Trophoblast cell (in vitro differentiated cells and primary cell): ENCODE measurements around the gene PELO.

Experiments
- DNase-seq, 2 donors: peaks; one replicate each; pipeline ENCODE4 v3.0.0-alpha.2; 2016
- H2AFZ ChIP-seq: 2 replicates; pipeline ENCODE4 v1.6.1; 2013; ENCODE audit warnings: low read length, moderate library complexity, mild to moderate bottlenecking; ENCODE audit not compliant: insufficient read depth, poor library complexity
- H2AK5ac ChIP-seq: 2 replicates; pipeline ENCODE4 v1.6.1; 2013; ENCODE audit warnings: mild to moderate bottlenecking, low read length
- H2BK120ac ChIP-seq: 2 replicates; pipeline ENCODE4 v1.6.1; 2013; ENCODE audit warnings: low read length, mild to moderate bottlenecking, moderate library complexity; ENCODE audit not compliant: insufficient read depth, poor library complexity
- H2BK12ac ChIP-seq: 2 replicates; pipeline ENCODE4 v1.6.1; 2013; ENCODE audit warnings: mild to moderate bottlenecking, low read length, moderate library complexity
- H2BK5ac ChIP-seq: 2 replicates; pipeline ENCODE4 v1.6.1; 2013; ENCODE audit warnings: low read length, low read depth, moderate library complexity, mild to moderate bottlenecking; ENCODE audit not compliant: poor library complexity
- H3K14ac ChIP-seq: 2 replicates; pipeline ENCODE4 v1.6.1; 2013; ENCODE audit warnings: mild to moderate bottlenecking, low read length
- H3K18ac ChIP-seq: 2 replicates; pipeline ENCODE4 v1.6.1; 2013; ENCODE audit warnings: mild to moderate bottlenecking, low read length
- H3K23ac ChIP-seq: 2 replicates; pipeline ENCODE4 v1.6.1; 2013; ENCODE audit warnings: low read length
- H3K27ac ChIP-seq: 2 replicates; pipeline ENCODE4 v1.5.1; 2013; ENCODE audit warnings: low read depth, mild to moderate bottlenecking, inconsistent platforms, low read length, moderate library complexity
- H3K27me3 ChIP-seq: 2 replicates; pipeline ENCODE4 v1.6.1; 2013; ENCODE audit warnings: inconsistent platforms, mild to moderate bottlenecking, low read length, moderate library complexity; ENCODE audit not compliant: insufficient read depth
- H3K36me3 ChIP-seq, 2 experiments: 1 replicate in 1 of 2; 2 replicates in 1 of 2; pipeline ENCODE4 v1.6.1; 2013; ENCODE audit warnings: low read length in 2 of 2, mild to moderate bottlenecking in 2 of 2, moderate library complexity in 1 of 2; ENCODE audit not compliant: insufficient read depth in 2 of 2, control insufficient read depth in 1 of 2
- H3K4ac ChIP-seq: 2 replicates; pipeline ENCODE4 v1.6.1; 2013; ENCODE audit warnings: low read depth, mild to moderate bottlenecking, low read length, moderate library complexity
- H3K4me1 ChIP-seq, 2 experiments: 1 replicate in 1 of 2; 2 replicates in 1 of 2; pipeline ENCODE4 v1.6.1; 2013; ENCODE audit warnings: low read length in 2 of 2, mild to moderate bottlenecking in 2 of 2, moderate library complexity in 1 of 2; ENCODE audit not compliant: insufficient read depth in 2 of 2, control insufficient read depth in 1 of 2
- H3K4me2 ChIP-seq: 2 replicates; pipeline ENCODE4 v1.6.1; 2013; ENCODE audit warnings: inconsistent platforms, mild to moderate bottlenecking, low read length, moderate library complexity
- H3K4me3 ChIP-seq: 2 replicates; pipeline ENCODE4 v1.5.1; 2013; ENCODE audit warnings: mild to moderate bottlenecking, low read depth, low read length, inconsistent platforms
- H3K79me1 ChIP-seq: one replicate; pipeline ENCODE4 v1.6.1; 2013; ENCODE audit warnings: low read length
- H3K79me2 ChIP-seq: 2 replicates; pipeline ENCODE4 v1.6.1; 2013; ENCODE audit warnings: low read length, mild to moderate bottlenecking; ENCODE audit not compliant: control insufficient read depth, insufficient read depth, poor library complexity
- H3K9ac ChIP-seq: 2 replicates; pipeline ENCODE4 v1.6.1; 2013; ENCODE audit warnings: mild to moderate bottlenecking, low read length
- H3K9me3 ChIP-seq: 2 replicates; pipeline ENCODE4 v1.6.1; 2013; ENCODE audit warnings: low read depth, mild to moderate bottlenecking, control low read depth, inconsistent platforms, low read length; ENCODE audit not compliant: insufficient read depth
- H4K12ac ChIP-seq: 2 replicates; pipeline ENCODE4 v1.6.1; 2013; ENCODE audit warnings: low read depth, mild to moderate bottlenecking, low read length, moderate library complexity
- H4K8ac ChIP-seq: 2 replicates; pipeline ENCODE4 v1.6.1; 2013; ENCODE audit warnings: low read depth, mild to moderate bottlenecking, low read length, moderate library complexity
- H4K91ac ChIP-seq: one replicate; pipeline ENCODE4 v1.6.1; 2013; ENCODE audit warnings: low read depth, mild to moderate bottlenecking, low read length, moderate library complexity
- WGBS: extraction: QIAGEN DNeasy Blood & Tissue Kit; methylation state at CpG from one replicate; pipeline ENCODE4 v1.1.7; 2013; ENCODE audit warnings: missing lambda C conversion rate; ENCODE audit not compliant: insufficient read length, insufficient coverage; ENCODE audit errors: extremely low coverage; 5-methylcytosine and 5-hydroxymethylcytosine counted together

Gene PELO

GRCh38 chr5:52799358-52799982 is 11.8 kb downstream of the PELO start:
- no peaks in the 10 kb centered on the region for H3K27me3 ChIP-seq
- peak overlapping the region; percentile 50 for H3K9ac ChIP-seq
- peak overlapping the region; percentile 82 for H3K27ac ChIP-seq
- no peak overlapping the region for H4K12ac ChIP-seq
- H3K23ac ChIP-seq, result no peak overlapping the region
- H3K79me1 ChIP-seq, result peaks cover 17% of the 10 kb centered on the region
- peak overlapping the region; percentile 68 for H3K4me3 ChIP-seq
- H2AFZ ChIP-seq, result peak overlapping the region; percentile 18
- DNase-seq, result peak; percentile 52 to 69
- peak overlapping the region; percentile 79 for H4K91ac ChIP-seq
- H3K4me1 ChIP-seq, result peaks cover 3 to 11% of the 10 kb centered on the region in 2 experiments
- no peak overlapping the region for H2AK5ac ChIP-seq
- H3K79me2 ChIP-seq, result peaks cover 9% of the 10 kb centered on the region
- peaks cover 3 to 4% of the 10 kb centered on the region in 2 experiments for H3K36me3 ChIP-seq
- WGBS, result no CpG with 5 or more reads among the region's 19 CpGs
- no peak overlapping the region for H3K4ac ChIP-seq
- H2BK120ac ChIP-seq, result peak overlapping the region; percentile 18
- peak overlapping the region; percentile 63 for H4K8ac ChIP-seq
- H3K14ac ChIP-seq, result peak overlapping the region; percentile 26
- peak overlapping the region; percentile 90 for H3K4me2 ChIP-seq
- peak overlapping the region; percentile 78 for H2BK5ac ChIP-seq
- no peak overlapping the region for H3K18ac ChIP-seq
- peak overlapping the region; percentile 27 for H2BK12ac ChIP-seq
- H3K9me3 ChIP-seq, result no peaks in the 10 kb centered on the region

DNA sequence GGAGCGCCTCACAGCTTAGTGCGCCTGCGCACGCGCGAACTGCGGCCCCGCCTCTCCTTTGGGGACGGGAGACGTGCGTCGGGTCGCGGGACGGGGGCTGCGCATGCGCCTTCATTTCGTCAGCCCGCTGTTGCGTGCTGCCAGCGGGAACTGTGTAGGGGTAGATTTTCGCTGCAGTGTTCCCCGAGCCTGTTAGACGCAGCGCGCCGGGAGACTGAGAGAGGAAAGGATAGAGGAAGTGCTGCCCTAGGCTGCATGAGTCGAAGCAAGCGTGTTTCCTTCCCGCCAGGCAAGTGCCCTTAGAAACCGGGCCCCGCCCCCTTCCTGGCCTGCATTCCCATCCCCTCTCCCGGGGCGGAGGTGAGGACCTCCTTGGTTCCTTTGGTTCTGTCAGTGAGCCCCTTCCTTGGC is 12.3 kb downstream of the PELO start:
- peak overlapping the region; percentile 31 for H2AFZ ChIP-seq
- no peaks in the 10 kb centered on the region for H3K27me3 ChIP-seq
- H3K4ac ChIP-seq, result peak overlapping the region; percentile 35
- H2BK120ac ChIP-seq, result peak overlapping the region; percentile 34
- H4K8ac ChIP-seq, result peak overlapping the region; percentile 74
- H4K91ac ChIP-seq, result peak overlapping the region; percentile 80
- H2BK12ac ChIP-seq, result no peak overlapping the region
- peak overlapping the region; percentile 38 for H4K12ac ChIP-seq
- H3K18ac ChIP-seq, result peak overlapping the region; percentile 35
- WGBS, result no CpG with 5 or more reads among the region's 34 CpGs
- peak; percentile 97 to 99 for DNase-seq
- H3K9me3 ChIP-seq, result no peaks in the 10 kb centered on the region
- no peak overlapping the region for H3K23ac ChIP-seq
- H3K27ac ChIP-seq, result peak overlapping the region; percentile 83
- peak overlapping the region; percentile 82 for H3K4me3 ChIP-seq
- H3K14ac ChIP-seq, result peak overlapping the region; percentile 41
- H2BK5ac ChIP-seq, result peak overlapping the region; percentile 10
- peak overlapping the region; percentile 18 for H2AK5ac ChIP-seq
- peaks cover 3 to 4% of the 10 kb centered on the region in 2 experiments for H3K36me3 ChIP-seq
- peaks cover 17% of the 10 kb centered on the region for H3K79me1 ChIP-seq
- H3K4me1 ChIP-seq, result peaks cover 3 to 11% of the 10 kb centered on the region in 2 experiments
- H3K9ac ChIP-seq, result peak overlapping the region; percentile 62
- peaks cover 9% of the 10 kb centered on the region for H3K79me2 ChIP-seq
- peak overlapping the region; percentile 90 for H3K4me2 ChIP-seq

DNA sequence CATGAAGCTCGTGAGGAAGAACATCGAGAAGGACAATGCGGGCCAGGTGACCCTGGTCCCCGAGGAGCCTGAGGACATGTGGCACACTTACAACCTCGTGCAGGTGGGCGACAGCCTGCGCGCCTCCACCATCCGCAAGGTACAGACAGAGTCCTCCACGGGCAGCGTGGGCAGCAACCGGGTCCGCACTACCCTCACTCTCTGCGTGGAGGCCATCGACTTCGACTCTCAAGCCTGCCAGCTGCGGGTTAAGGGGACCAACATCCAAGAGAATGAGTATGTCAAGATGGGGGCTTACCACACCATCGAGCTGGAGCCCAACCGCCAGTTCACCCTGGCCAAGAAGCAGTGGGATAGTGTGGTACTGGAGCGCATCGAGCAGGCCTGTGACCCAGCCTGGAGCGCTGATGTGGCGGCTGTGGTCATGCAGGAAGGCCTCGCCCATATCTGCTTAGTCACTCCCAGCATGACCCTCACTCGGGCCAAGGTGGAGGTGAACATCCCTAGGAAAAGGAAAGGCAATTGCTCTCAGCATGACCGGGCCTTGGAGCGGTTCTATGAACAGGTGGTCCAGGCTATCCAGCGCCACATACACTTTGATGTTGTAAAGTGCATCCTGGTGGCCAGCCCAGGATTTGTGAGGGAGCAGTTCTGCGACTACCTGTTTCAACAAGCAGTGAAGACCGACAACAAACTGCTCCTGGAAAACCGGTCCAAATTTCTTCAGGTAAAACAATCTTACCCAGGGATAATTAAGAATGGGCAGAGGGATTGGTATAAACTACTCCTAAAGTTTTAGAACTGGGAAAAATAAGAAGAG is 12.9 kb downstream of the PELO start:
- peak overlapping the region; percentile 82 for H3K4me3 ChIP-seq
- no peak overlapping the region for H3K23ac ChIP-seq
- peak overlapping the region; percentile 74 for H4K8ac ChIP-seq
- H2BK12ac ChIP-seq, result no peak overlapping the region
- WGBS, result no CpG with 5 or more reads among the region's 31 CpGs
- H3K4ac ChIP-seq, result peak overlapping the region; percentile 35
- H4K91ac ChIP-seq, result peak overlapping the region; percentile 80
- peak overlapping the region; percentile 34 for H2BK120ac ChIP-seq
- peaks cover 17% of the 10 kb centered on the region for H3K79me1 ChIP-seq
- peak overlapping the region; percentile 18 for H2AK5ac ChIP-seq
- peak; percentile 82 to 88 for DNase-seq
- H2AFZ ChIP-seq, result peak overlapping the region; percentile 31
- peak overlapping the region; percentile 41 for H3K14ac ChIP-seq
- peak overlapping the region; percentile 83 for H3K27ac ChIP-seq
- H3K18ac ChIP-seq, result peak overlapping the region; percentile 35
- H2BK5ac ChIP-seq, result peak overlapping the region; percentile 10
- no peaks in the 10 kb centered on the region for H3K27me3 ChIP-seq
- H3K4me1 ChIP-seq, result peaks cover 3 to 11% of the 10 kb centered on the region in 2 experiments
- H3K36me3 ChIP-seq, result peaks cover 3 to 4% of the 10 kb centered on the region in 2 experiments
- H3K9ac ChIP-seq, result peak overlapping the region; percentile 62
- peaks cover 9% of the 10 kb centered on the region for H3K79me2 ChIP-seq
- H3K4me2 ChIP-seq, result peak overlapping the region; percentile 90
- H3K9me3 ChIP-seq, result no peaks in the 10 kb centered on the region
- H4K12ac ChIP-seq, result peak overlapping the region; percentile 38

- H3K27me3 ChIP-seq, result no peaks in the 10 kb centered on the region
- no peak overlapping the region for H2BK120ac ChIP-seq
- no peak overlapping the region for H4K12ac ChIP-seq
- H2BK12ac ChIP-seq, result no peak overlapping the region
- no peak overlapping the region for H2AK5ac ChIP-seq
- H3K9me3 ChIP-seq, result no peaks in the 10 kb centered on the region
- no peak overlapping the region for H3K23ac ChIP-seq
- DNase-seq, result peak; percentile 23 to 58
- peaks cover 3 to 4% of the 10 kb centered on the region in 2 experiments for H3K36me3 ChIP-seq
- H2BK5ac ChIP-seq, result no peak overlapping the region
- peaks cover 9% of the 10 kb centered on the region for H3K79me2 ChIP-seq
- peak overlapping the region; percentile 53 for H3K4me2 ChIP-seq
- H3K4me3 ChIP-seq, result peak overlapping the region; percentile 52
- WGBS, result no CpG with 5 or more reads among the region's 8 CpGs
- no peak overlapping the region for H4K91ac ChIP-seq
- no peak overlapping the region for H3K9ac ChIP-seq
- H3K18ac ChIP-seq, result no peak overlapping the region
- H3K27ac ChIP-seq, result no peak overlapping the region
- peaks cover 3 to 11% of the 10 kb centered on the region in 2 experiments for H3K4me1 ChIP-seq
- H3K79me1 ChIP-seq, result peaks cover 17% of the 10 kb centered on the region
- H4K8ac ChIP-seq, result no peak overlapping the region
- no peak overlapping the region for H2AFZ ChIP-seq
- H3K4ac ChIP-seq, result peak overlapping the region; percentile 77
- no peak overlapping the region for H3K14ac ChIP-seq
Measured at GRCh38 chr5:52801329-52801728, 13.6 kb downstream of the PELO start.
